Liver (tissue), 9 donors: ENCODE measurements around the gene MAP3K9. TPM values are rescaled to one million over a fixed set of nuclear protein-coding genes. Genes with fewer than 3 reads are reported as not detected.

Source experiments
- DNase-seq: peaks from one replicate; pipeline ENCODE4 v3.0.0-alpha.2; 2017; ENCODE audit warnings: low spot score
- H3K27ac ChIP-seq, 2 donors: one replicate each; pipeline ENCODE4 v1.7.0; 2013; ENCODE audit warnings: inconsistent platforms in 2 of 2, low read length in 2 of 2, control low read depth in 1 of 2, low read depth in 1 of 2, mild to moderate bottlenecking in 1 of 2
- H3K27me3 ChIP-seq, 4 donors: one replicate each; pipeline versions ENCODE4 v1.6.1 to v1.7.0; 2013; ENCODE audit warnings: low read length in 3 of 4, inconsistent platforms in 1 of 4, mild to moderate bottlenecking in 1 of 4, moderate library complexity in 1 of 4; ENCODE audit not compliant: control insufficient read depth in 4 of 4, insufficient read depth in 4 of 4
- H3K36me3 ChIP-seq, 4 donors: one replicate each; pipeline versions ENCODE4 v1.6.1 to v1.7.0; 2013; ENCODE audit warnings: low read length in 3 of 4, mild to moderate bottlenecking in 3 of 4, low read depth in 1 of 4, moderate library complexity in 1 of 4; ENCODE audit not compliant: control insufficient read depth in 4 of 4, insufficient read depth in 3 of 4
- H3K4me1 ChIP-seq, 4 donors: one replicate each; pipeline versions ENCODE4 v1.6.1 to v1.7.0; 2013; ENCODE audit warnings: low read length in 3 of 4, mild to moderate bottlenecking in 3 of 4, moderate library complexity in 1 of 4; ENCODE audit not compliant: control insufficient read depth in 4 of 4, insufficient read depth in 4 of 4
- H3K4me3 ChIP-seq, 3 donors: one replicate each; pipeline versions ENCODE4 v1.6.1 to v1.7.0; 2013; ENCODE audit warnings: low read length in 3 of 3, control low read depth in 1 of 3, low read depth in 1 of 3, mild to moderate bottlenecking in 1 of 3
- H3K9ac ChIP-seq, 2 donors: one replicate each; pipeline ENCODE4 v1.7.0; 2013; ENCODE audit warnings: low read length in 2 of 2, mild to moderate bottlenecking in 2 of 2, moderate library complexity in 2 of 2, control low read depth in 1 of 2, low read depth in 1 of 2
- H3K9me3 ChIP-seq, 4 donors: one replicate each; pipeline versions ENCODE4 v1.6.1 to v1.7.0; 2013; ENCODE audit warnings: low read length in 3 of 4; ENCODE audit not compliant: control insufficient read depth in 4 of 4
- ATF3 ChIP-seq: IDR thresholded peaks from 2 replicates; pipeline ENCODE4 v1.6.1; 2016; ENCODE audit warnings: antibody characterized with exemption
- EGR1 ChIP-seq, 2 donors: IDR thresholded peaks; 2 replicates each; pipeline ENCODE4 v1.6.1; 2016 to 2018; ENCODE audit warnings: antibody characterized with exemption in 2 of 2, low read depth in 2 of 2
- FOXA1 ChIP-seq: IDR thresholded peaks from 2 replicates; pipeline ENCODE4 v1.6.1; 2016; ENCODE audit warnings: antibody characterized with exemption
- FOXA2 ChIP-seq: IDR thresholded peaks from 2 replicates; pipeline ENCODE4 v1.6.1; 2016; ENCODE audit warnings: antibody characterized with exemption
- GABPA ChIP-seq, 2 donors: IDR thresholded peaks in 1 of 2; conservative IDR thresholded peaks in 1 of 2; 2 replicates each; pipeline ENCODE4 v1.6.1; 2016; ENCODE audit warnings: antibody characterized with exemption in 2 of 2, mild to moderate bottlenecking in 1 of 2, moderate library complexity in 1 of 2
- HNF4A ChIP-seq, 2 donors: conservative IDR thresholded peaks; 2 replicates each; pipeline ENCODE4 v1.6.1; 2016; ENCODE audit warnings: antibody characterized with exemption in 2 of 2, mild to moderate bottlenecking in 2 of 2
- HNF4G ChIP-seq: IDR thresholded peaks from 2 replicates; pipeline ENCODE4 v1.6.1; 2016; ENCODE audit warnings: antibody characterized with exemption
- JUND ChIP-seq, 2 donors: IDR thresholded peaks; 2 replicates each; pipeline ENCODE4 v1.6.1; 2016; ENCODE audit warnings: antibody characterized with exemption in 2 of 2
- MAX ChIP-seq: IDR thresholded peaks from 2 replicates; pipeline ENCODE4 v1.6.1; 2016; ENCODE audit warnings: antibody characterized with exemption
- NR2F2 ChIP-seq: IDR thresholded peaks from 2 replicates; pipeline ENCODE4 v1.6.1; 2016; ENCODE audit warnings: antibody characterized with exemption
- RAD21 ChIP-seq, 2 donors: IDR thresholded peaks; 2 replicates each; pipeline ENCODE4 v1.6.1; 2016; ENCODE audit warnings: antibody characterized with exemption in 2 of 2, mild to moderate bottlenecking in 2 of 2
- REST ChIP-seq: IDR thresholded peaks from 2 replicates; pipeline ENCODE4 v1.6.1; 2016; ENCODE audit warnings: antibody characterized with exemption, mild to moderate bottlenecking
- RXRA ChIP-seq, 2 donors: IDR thresholded peaks; 2 replicates each; pipeline ENCODE4 v1.6.1; 2017 to 2018; ENCODE audit warnings: antibody characterized with exemption in 2 of 2, mild to moderate bottlenecking in 1 of 2
- SP1 ChIP-seq: IDR thresholded peaks from 2 replicates; pipeline ENCODE4 v1.6.1; 2018; ENCODE audit warnings: antibody characterized with exemption, mild to moderate bottlenecking
- TAF1 ChIP-seq: conservative IDR thresholded peaks from 2 replicates; pipeline ENCODE4 v1.6.1; 2016; ENCODE audit warnings: antibody characterized with exemption, mild to moderate bottlenecking
- YY1 ChIP-seq: IDR thresholded peaks from 2 replicates; pipeline ENCODE4 v1.6.1; 2016; ENCODE audit warnings: antibody characterized with exemption, mild to moderate bottlenecking
- ZBTB33 ChIP-seq: IDR thresholded peaks from 2 replicates; pipeline ENCODE4 v1.6.1; 2016; ENCODE audit warnings: antibody characterized with exemption
- WGBS: extraction: QIAGEN DNeasy Blood & Tissue Kit; methylation state at CpG from one replicate; pipeline ENCODE4 v1.1.7; 2013; 5-methylcytosine and 5-hydroxymethylcytosine counted together
- polyA plus RNA-seq, 2 donors: library from polyadenylated mRNA; stranded (reverse) in 1 of 2; unstranded in 1 of 2; fragments of 200-250 nt in 1 of 2; fragments of >200 nt in 1 of 2; fragmentation: Nextera tagmentation in 1 of 2; extraction: Ambion mirVana in 1 of 2; gene quantifications; one replicate each; pipeline versions ENCODE4 v1.2.1 to v1.2.3, GENCODE V29; 2013 to 2015
- total RNA-seq, 2 donors: library from RNA; depleted of rRNA; stranded (reverse); fragments of >200 nt; gene quantifications; one replicate each; pipeline ENCODE4 v1.2.3, GENCODE V29; 2014
- TF ChIP-seq, protein P1 (sequence below): fragments of 150-350 bp; IDR thresholded peaks from 2 replicates; pipeline ENCODE4 v1.5.1; 2017; ENCODE audit warnings: improper control_type of control experiment, low read depth, low read length; ENCODE audit not compliant: missing input control
- donor health status: healthy.
- donor health status: healthy.
- donor health status: healthy.
- donor health status: healthy.
- donor health status: healthy.

MAP3K9 gene
- total and polyA plus RNA-seq, 4 donors, result 0.65 to 5.2 (median 0.80) TPM

DNA sequence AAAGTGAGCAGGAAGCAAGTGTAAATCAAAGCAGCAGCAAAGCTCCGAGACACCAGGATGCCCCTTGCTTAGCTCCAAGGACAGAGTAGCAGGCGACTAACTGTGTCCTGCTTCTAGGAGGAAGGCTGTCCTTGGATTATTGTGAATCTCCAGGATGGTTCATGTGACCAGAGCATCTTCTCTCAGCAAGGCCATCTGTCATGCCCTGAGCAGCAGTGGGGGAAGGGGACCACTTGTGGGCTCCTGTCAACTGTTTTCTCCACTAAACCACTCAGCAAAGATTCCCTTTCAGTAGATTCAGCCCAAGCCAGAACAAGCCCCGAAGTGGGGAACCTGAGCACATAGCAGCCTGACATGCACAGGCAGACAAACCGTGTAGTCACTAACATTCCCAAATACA lies 19.4 kb downstream of the MAP3K9 start:
- no peak for DNase-seq
- H3K4me1 ChIP-seq, result no peaks in the 10 kb centered on the region
- peaks cover 0 to 5% (median under 1%) of the 10 kb centered on the region in 4 donors for H3K36me3 ChIP-seq
- WGBS, result 88% methylated on average over 4 of the region's 4 CpGs
- no peaks in the 10 kb centered on the region for H3K9me3 ChIP-seq
- no peak overlapping the region for H3K4me3 ChIP-seq
- H3K9ac ChIP-seq, result no peak overlapping the region
- TF ChIP-seq JUND (IDR thresholded peaks at IDR 0.05) (no peak), TAF1 (no peak), ATF3 (no peak), FOXA2 (no peak), YY1 (no peak), EGR1 (IDR thresholded peaks at IDR 0.05; ENCODE audit: low read depth in 2 of 2) (no peak), ZBTB33 (no peak), REST (no peak), FOXA1 (no peak), RAD21 (IDR thresholded peaks at IDR 0.05) (no peak), GABPA (IDR thresholded peaks at IDR 0.05 in 1 of 2, conservative IDR thresholded peaks at IDR 0.05 in 1 of 2) (no peak), SP1 (no peak), MAX (no peak), HNF4G (no peak), HNF4A (conservative IDR thresholded peaks at IDR 0.05) (no peak), NR2F2 (no peak), RXRA (IDR thresholded peaks at IDR 0.05) (no peak)
- TF ChIP-seq, protein P1, sequence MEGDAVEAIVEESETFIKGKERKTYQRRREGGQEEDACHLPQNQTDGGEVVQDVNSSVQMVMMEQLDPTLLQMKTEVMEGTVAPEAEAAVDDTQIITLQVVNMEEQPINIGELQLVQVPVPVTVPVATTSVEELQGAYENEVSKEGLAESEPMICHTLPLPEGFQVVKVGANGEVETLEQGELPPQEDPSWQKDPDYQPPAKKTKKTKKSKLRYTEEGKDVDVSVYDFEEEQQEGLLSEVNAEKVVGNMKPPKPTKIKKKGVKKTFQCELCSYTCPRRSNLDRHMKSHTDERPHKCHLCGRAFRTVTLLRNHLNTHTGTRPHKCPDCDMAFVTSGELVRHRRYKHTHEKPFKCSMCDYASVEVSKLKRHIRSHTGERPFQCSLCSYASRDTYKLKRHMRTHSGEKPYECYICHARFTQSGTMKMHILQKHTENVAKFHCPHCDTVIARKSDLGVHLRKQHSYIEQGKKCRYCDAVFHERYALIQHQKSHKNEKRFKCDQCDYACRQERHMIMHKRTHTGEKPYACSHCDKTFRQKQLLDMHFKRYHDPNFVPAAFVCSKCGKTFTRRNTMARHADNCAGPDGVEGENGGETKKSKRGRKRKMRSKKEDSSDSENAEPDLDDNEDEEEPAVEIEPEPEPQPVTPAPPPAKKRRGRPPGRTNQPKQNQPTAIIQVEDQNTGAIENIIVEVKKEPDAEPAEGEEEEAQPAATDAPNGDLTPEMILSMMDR, result no peak
- no peak overlapping the region for H3K27ac ChIP-seq
- no peaks in the 10 kb centered on the region for H3K27me3 ChIP-seq
